Ascending aorta (tissue), 2 donors: ENCODE results near the gene CILP2. TPM values are rescaled to one million over a fixed set of nuclear protein-coding genes. Genes with fewer than 3 reads are reported as not detected.

Source experiments
- DNase-seq, 2 donors: peaks; one replicate each; pipeline ENCODE4 v3.0.0-alpha.2; 2019; ENCODE audit warnings: low spot score in 2 of 2
- H3K27ac ChIP-seq, 2 donors: fragments of 200-600 bp; sonication (generic); one replicate each; pipeline ENCODE4 v1.5.1; 2016 to 2017; ENCODE audit warnings: mild to moderate bottlenecking in 1 of 2
- H3K27me3 ChIP-seq: fragments of 200-600 bp; sonication (generic); one replicate; pipeline ENCODE4 v1.5.1; 2017
- H3K36me3 ChIP-seq, 2 donors: fragments of 200-600 bp; sonication (generic); one replicate each; pipeline ENCODE4 v1.5.1; 2016
- H3K4me1 ChIP-seq, 2 donors: fragments of 200-600 bp; sonication (generic); one replicate each; pipeline ENCODE4 v1.5.1; 2016 to 2017; ENCODE audit warnings: mild to moderate bottlenecking in 1 of 2
- H3K4me3 ChIP-seq, 2 donors: fragments of 200-600 bp; sonication (generic); one replicate each; pipeline ENCODE4 v1.5.1; 2016 to 2017; ENCODE audit warnings: mild to moderate bottlenecking in 1 of 2
- H3K9me3 ChIP-seq, 2 donors: fragments of 200-600 bp; sonication (generic); one replicate each; pipeline ENCODE4 v1.5.1; 2016
- intact Hi-C: fragments of 100-400 bp; cut with DNase I; formaldehyde crosslinking; loops from one replicate; pipeline ENCODE4 v1.15.1; 2023
- total RNA-seq: library from RNA; depleted of rRNA; stranded (reverse); fragments of >200 nt; gene quantifications from one replicate; pipeline ENCODE4 v1.1.0, GENCODE V29; 2016
- TF ChIP-seq, protein P1 (sequence below), 3 experiments: fragments of 200-600 bp in 2 of 3; fragments of 450-650 bp in 1 of 3; sonication (generic) in 2 of 3; IDR thresholded peaks; one replicate each; pipeline ENCODE4 v1.5.1; 2016 to 2019; ENCODE audit warnings: antibody characterized with exemption in 3 of 3, mild to moderate bottlenecking in 1 of 3, moderate library complexity in 1 of 3

Gene CILP2
- total RNA-seq, 1 donor from 2014 or later = not detected

DNA sequence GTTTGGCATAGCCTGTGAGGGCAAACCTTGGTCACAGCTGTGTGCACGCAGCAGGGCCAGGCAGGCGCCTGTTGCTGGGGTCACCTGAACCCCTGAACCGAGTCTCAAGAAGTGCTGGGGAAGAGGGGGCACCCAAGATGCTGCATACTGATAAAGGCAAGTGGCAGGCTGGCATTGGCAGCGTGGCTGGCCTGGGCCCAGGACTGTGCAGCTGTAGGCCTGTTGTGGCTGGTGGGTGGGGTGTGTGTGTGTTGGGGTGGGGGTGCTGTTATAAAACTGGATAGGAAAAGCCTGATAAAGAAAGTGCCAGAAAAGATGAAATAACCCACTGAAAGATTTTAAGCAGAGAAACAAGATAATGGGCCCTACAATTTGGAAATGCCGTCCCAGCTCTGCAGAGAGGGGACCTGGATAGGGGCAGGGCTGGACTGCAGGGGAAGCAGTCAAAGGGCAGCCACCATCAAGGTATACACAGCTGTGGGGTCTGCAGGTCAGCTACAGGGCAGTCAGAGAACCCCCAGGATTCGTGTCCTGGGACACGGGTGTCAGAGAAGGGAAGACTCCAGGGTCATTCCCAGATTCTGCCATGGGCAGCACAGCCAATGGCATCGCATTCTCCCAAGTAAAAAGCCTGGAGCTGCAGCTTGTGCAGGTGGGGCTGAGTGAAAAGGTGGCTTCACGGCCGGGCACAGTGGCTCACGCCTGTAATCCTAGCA lies 33.2 kb downstream of the CILP2 start:
- TF ChIP-seq, protein P1, sequence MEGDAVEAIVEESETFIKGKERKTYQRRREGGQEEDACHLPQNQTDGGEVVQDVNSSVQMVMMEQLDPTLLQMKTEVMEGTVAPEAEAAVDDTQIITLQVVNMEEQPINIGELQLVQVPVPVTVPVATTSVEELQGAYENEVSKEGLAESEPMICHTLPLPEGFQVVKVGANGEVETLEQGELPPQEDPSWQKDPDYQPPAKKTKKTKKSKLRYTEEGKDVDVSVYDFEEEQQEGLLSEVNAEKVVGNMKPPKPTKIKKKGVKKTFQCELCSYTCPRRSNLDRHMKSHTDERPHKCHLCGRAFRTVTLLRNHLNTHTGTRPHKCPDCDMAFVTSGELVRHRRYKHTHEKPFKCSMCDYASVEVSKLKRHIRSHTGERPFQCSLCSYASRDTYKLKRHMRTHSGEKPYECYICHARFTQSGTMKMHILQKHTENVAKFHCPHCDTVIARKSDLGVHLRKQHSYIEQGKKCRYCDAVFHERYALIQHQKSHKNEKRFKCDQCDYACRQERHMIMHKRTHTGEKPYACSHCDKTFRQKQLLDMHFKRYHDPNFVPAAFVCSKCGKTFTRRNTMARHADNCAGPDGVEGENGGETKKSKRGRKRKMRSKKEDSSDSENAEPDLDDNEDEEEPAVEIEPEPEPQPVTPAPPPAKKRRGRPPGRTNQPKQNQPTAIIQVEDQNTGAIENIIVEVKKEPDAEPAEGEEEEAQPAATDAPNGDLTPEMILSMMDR (IDR thresholded peaks at IDR 0.05) = no peak
- no peaks in the 10 kb centered on the region for H3K36me3 ChIP-seq

GRCh38 chr19:19575411-19575810 lies 37.3 kb downstream of the CILP2 start:
- Histone ChIP-seq H3K9me3 (no peaks in the 10 kb centered on the region), H3K27me3 (no peaks in the 10 kb centered on the region), H3K4me3 (no peak overlapping the region), H3K27ac (no peak overlapping the region), H3K36me3 (no peaks in the 10 kb centered on the region), H3K4me1 (no peaks in the 10 kb centered on the region)
- intact Hi-C loops = no loop called here
- no peak for DNase-seq
- TF ChIP-seq, protein P1 (IDR thresholded peaks at IDR 0.05) = no peak

More for the DNA sequence above, 33.2 kb downstream of the CILP2 start:
- Histone ChIP-seq H3K27ac (no peak overlapping the region), H3K9me3 (no peaks in the 10 kb centered on the region), H3K4me3 (no peak overlapping the region), H3K4me1 (no peaks in the 10 kb centered on the region), H3K27me3 (no peaks in the 10 kb centered on the region)
- intact Hi-C loops = no loop called here
- DNase-seq = no peak

GRCh38 chr19:19578252-19578651 lies 40.2 kb downstream of the CILP2 start:
- no peaks in the 10 kb centered on the region for H3K9me3 ChIP-seq
- H3K27ac ChIP-seq = no peak overlapping the region
- no peaks in the 10 kb centered on the region for H3K27me3 ChIP-seq
- intact Hi-C loops = no loop called here
- H3K4me1 ChIP-seq = no peaks in the 10 kb centered on the region
- H3K4me3 ChIP-seq = no peak overlapping the region
- no peak for DNase-seq
- TF ChIP-seq, protein P1 (IDR thresholded peaks at IDR 0.05) = no peak
- no peaks in the 10 kb centered on the region for H3K36me3 ChIP-seq

DNA sequence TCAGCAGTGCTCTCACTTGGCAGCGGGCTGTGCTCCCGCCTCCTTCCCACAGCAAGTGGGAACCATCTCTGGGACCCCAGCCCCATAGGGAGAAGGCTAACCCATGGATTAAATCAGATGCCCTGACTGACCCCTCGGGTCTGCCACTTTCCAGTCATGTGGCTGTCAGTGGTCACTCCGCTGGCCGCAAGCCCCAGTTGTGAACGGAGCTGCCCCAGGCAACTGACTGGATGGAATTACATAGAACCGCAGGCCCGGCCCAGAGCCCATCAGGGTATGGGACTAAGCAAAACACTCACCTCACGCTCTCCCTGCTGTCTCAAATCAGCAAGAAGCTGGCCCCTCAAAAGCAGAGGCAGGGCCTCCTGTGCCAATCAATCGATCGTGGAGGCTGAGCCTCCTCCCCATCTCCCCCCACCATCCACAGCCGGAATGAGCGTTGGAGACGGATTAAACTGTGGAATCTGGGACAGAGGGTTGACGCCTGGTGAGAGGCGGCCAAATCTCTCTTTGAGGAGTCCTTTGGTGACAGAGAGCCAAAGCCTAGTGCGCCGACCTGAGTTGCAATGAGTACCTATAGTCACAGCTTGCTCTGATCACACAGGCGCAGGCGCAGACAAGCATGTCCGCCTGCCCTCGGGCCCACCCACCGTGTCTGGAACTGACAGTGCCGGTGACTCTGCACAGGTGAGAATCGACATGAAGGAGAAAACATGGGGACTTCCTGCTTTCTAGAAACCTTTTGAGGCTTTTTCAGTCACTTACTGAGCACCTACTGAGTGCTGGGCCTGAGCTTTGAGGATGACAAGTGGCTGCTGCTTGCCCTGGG lies 41.7 kb downstream of the CILP2 start:
- Histone ChIP-seq H3K4me3 (no peak overlapping the region), H3K36me3 (no peaks in the 10 kb centered on the region), H3K9me3 (no peaks in the 10 kb centered on the region), H3K27ac (no peak overlapping the region), H3K27me3 (no peaks in the 10 kb centered on the region), H3K4me1 (no peaks in the 10 kb centered on the region)
- intact Hi-C loops = no loop called here
- DNase-seq = no peak
- TF ChIP-seq, protein P1 (IDR thresholded peaks at IDR 0.05) = no peak

- TF ChIP-seq, protein P1 (IDR thresholded peaks at IDR 0.05) = no peak
- Histone ChIP-seq H3K4me1 (no peaks in the 10 kb centered on the region), H3K27me3 (no peaks in the 10 kb centered on the region), H3K4me3 (no peak overlapping the region), H3K9me3 (no peaks in the 10 kb centered on the region), H3K27ac (no peak overlapping the region), H3K36me3 (no peaks in the 10 kb centered on the region)
- intact Hi-C loops = no loop called here
- DNase-seq = no peak
These were observed 42.4 kb downstream of the CILP2 start for GRCh38 chr19:19580418-19580817.
